OCI-LY7 (cell line): ENCODE data around the gene RGS2. TPM values are rescaled to one million over a fixed set of nuclear protein-coding genes. Genes with fewer than 3 reads are reported as not detected.
A peak's percentile ranks its signal among the peaks of the same experiment; 100 is the strongest.

ENCODE experiments used
- BruUV-seq: library from RNA; stranded (reverse); fragments of 400-500 nt; replicated peaks from 2 replicates; lab custom pipeline; 2021; lab: Mats Ljungman, UMichigan
- CTCF ChIA-PET: fragments of 300-600 bp; sonication (Branson Sonifier 250); formaldehyde crosslinking; loops from one replicate; lab custom pipeline; 2022; ENCODE audit warnings: antibody characterized with exemption; ENCODE audit not compliant: unreplicated experiment; lab: Charles Lee
- POLR2A ChIA-PET: fragments of 300-600 bp; sonication (Branson Sonifier 250); formaldehyde crosslinking; loops from one replicate; lab custom pipeline; 2022; ENCODE audit warnings: antibody characterized with exemption; lab: Charles Lee
- DNase-seq: peaks from one replicate; pipeline ENCODE4 v3.0.0-alpha.2; 2015; ENCODE audit warnings: low spot score
- H2AFZ ChIP-seq: fragments of 200-600 bp; sonication (generic), shearing (Covaris generic); 2 replicates; pipeline ENCODE4 v1.6.1; 2014; ENCODE audit warnings: mild to moderate bottlenecking, antibody characterized with exemption, low read length, moderate library complexity
- H3K27ac ChIP-seq: fragments of 200-600 bp; sonication (generic); 2 replicates; pipeline ENCODE4 v1.5.1; 2014; ENCODE audit warnings: mixed run types, low read depth, mild to moderate bottlenecking, moderate library complexity, low read length, inconsistent platforms; ENCODE audit not compliant: poor library complexity, severe bottlenecking
- H3K36me3 ChIP-seq: fragments of 200-600 bp; sonication (generic); 2 replicates; pipeline ENCODE4 v1.6.1; 2014; ENCODE audit warnings: mild to moderate bottlenecking, antibody characterized with exemption, low read length, moderate library complexity, mixed read lengths; ENCODE audit not compliant: insufficient read depth
- H3K4me1 ChIP-seq: fragments of 200-600 bp; sonication (generic); 2 replicates; pipeline ENCODE4 v1.5.1; 2014; ENCODE audit warnings: mild to moderate bottlenecking, low read length; ENCODE audit not compliant: insufficient read depth, poor library complexity, severe bottlenecking
- H3K4me2 ChIP-seq: fragments of 200-600 bp; sonication (generic); 2 replicates; pipeline ENCODE4 v1.6.1; 2014; ENCODE audit warnings: mild to moderate bottlenecking, low read length
- H3K4me3 ChIP-seq: fragments of 200-600 bp; sonication (generic); 2 replicates; pipeline ENCODE4 v1.5.1; 2014; ENCODE audit warnings: mild to moderate bottlenecking, low read depth, low read length; ENCODE audit not compliant: poor library complexity, severe bottlenecking
- H3K79me2 ChIP-seq: fragments of 200-600 bp; sonication (generic); 2 replicates; pipeline ENCODE4 v1.6.1; 2016; ENCODE audit warnings: low read depth, mild to moderate bottlenecking, low read length, moderate library complexity, mixed read lengths; ENCODE audit not compliant: insufficient read depth
- H3K9me2 ChIP-seq: fragments of 200-600 bp; sonication (generic); 2 replicates; pipeline ENCODE4 v1.6.1; 2016; ENCODE audit warnings: mild to moderate bottlenecking, low read length, mixed read lengths; ENCODE audit not compliant: insufficient read depth
- H3K9me3 ChIP-seq: fragments of 200-600 bp; sonication (generic); 2 replicates; pipeline ENCODE4 v1.6.1; 2014; ENCODE audit warnings: mild to moderate bottlenecking, mixed run types, low read length, mixed read lengths
- H4K20me1 ChIP-seq: fragments of 200-600 bp; sonication (generic); 2 replicates; pipeline ENCODE4 v1.6.1; 2014; ENCODE audit warnings: mild to moderate bottlenecking, antibody characterized with exemption, low read length, moderate library complexity, mixed read lengths; ENCODE audit not compliant: insufficient read depth
- CTCF ChIP-seq: fragments of 200-600 bp; sonication (generic); conservative IDR thresholded peaks from 2 replicates; pipeline ENCODE4 v1.5.1; 2014; ENCODE audit warnings: mild to moderate bottlenecking, antibody characterized with exemption, low read length, moderate library complexity, mixed read lengths
- EZH2phosphoT487 ChIP-seq: fragments of 200-600 bp; sonication (generic); IDR thresholded peaks from 2 replicates; pipeline ENCODE4 v1.6.1; 2018; ENCODE audit warnings: low read depth, borderline replicate concordance, mild to moderate bottlenecking, mixed run types, antibody characterized with exemption, low read length, moderate library complexity, mixed read lengths
- intact Hi-C: fragments of 100-400 bp; cut with micrococcal nuclease; formaldehyde crosslinking; loops from one replicate; pipeline ENCODE4 v1.10.0; 2022; ENCODE audit not compliant: unreplicated experiment
- total RNA-seq, 2 experiments: library from RNA; depleted of rRNA in 1 of 2; stranded (reverse); fragments of >200 nt in 1 of 2; shearing (Covaris generic) in 1 of 2; gene quantifications; 2 replicates each; pipeline ENCODE4 v1.2.3, GENCODE V29; 2014 to 2022

RGS2 gene
- total RNA-seq, 2 experiments from 2014 or later, result 12.5 to 27.6 TPM

- Histone ChIP-seq H3K9me2 (no peaks in the 10 kb centered on the region), H3K4me3 (no peak overlapping the region), H3K4me1 (peaks cover 21% of the 10 kb centered on the region), H3K79me2 (no peaks in the 10 kb centered on the region), H4K20me1 (no peaks in the 10 kb centered on the region), H3K27ac (no peak overlapping the region), H3K4me2 (no peak overlapping the region), H3K36me3 (no peaks in the 10 kb centered on the region), H3K9me3 (no peaks in the 10 kb centered on the region), H2AFZ (no peak overlapping the region)
- no TSS peak for BruUV-seq
- ChIA-PET CTCF (no interaction called here), POLR2A (interaction anchor here (0.6 to 0.9 kb wide), 2 partner anchors 11 to 214 kb away, joined by 3 read pairs; no protein-coding TSS in a partner anchor)
- DNase-seq, result no peak
- TF ChIP-seq EZH2phosphoT487, result no peak
- no peak for TF ChIP-seq CTCF
- intact Hi-C loops, result no loop called here
Measured at GRCh38 chr1:192803501-192803900, 5.3 kb upstream of the RGS2 start.

- Histone ChIP-seq H3K36me3 (peaks cover 5% of the 10 kb centered on the region; the same call in 1 of the 2 replicates), H4K20me1 (no peaks in the 10 kb centered on the region), H2AFZ (no peak overlapping the region), H3K79me2 (peaks cover 9% of the 10 kb centered on the region; the same call in 1 of the 2 replicates), H3K9me2 (no peaks in the 10 kb centered on the region), H3K9me3 (no peaks in the 10 kb centered on the region), H3K4me1 (peaks cover 34% of the 10 kb centered on the region), H3K4me3 (no peak overlapping the region), H3K4me2 (no peak overlapping the region), H3K27ac (no peak overlapping the region)
- peak; percentile 73 for DNase-seq
- intact Hi-C loops, result loop anchor here (5.0 kb wide), 2 partner anchors 211 to 1481 kb away; no protein-coding TSS in a partner anchor
- TF ChIP-seq EZH2phosphoT487 (no peak), CTCF (peak; percentile 90)
- ChIA-PET CTCF (interaction anchor here (0.6 to 1.1 kb wide), 3 partner anchors 109 to 330 kb away, joined by 3 read pairs; no protein-coding TSS in a partner anchor), POLR2A (interaction anchor here (0.5 to 2.6 kb wide), 11 partner anchors 8 to 333 kb away, joined by 3 to 12 read pairs (median 3); no protein-coding TSS in a partner anchor)
- BruUV-seq, result no TSS peak
Measured at GRCh38 chr1:192805832-192806323, 3.0 kb upstream of the RGS2 start.
